Measurements from ENCODE around the gene PIK3C2A.

The PIK3C2A gene

GRCh38 chr11:17219016-17219415, 11.2 kb upstream of the PIK3C2A start:
- TF ChIP-seq CREB5 (CRISPR knock-in tag; IDR thresholded peaks at IDR 0.05; ENCODE audit: low read depth), result no peak
- no peak for TF ChIP-seq ISL1 (CRISPR knock-in tag; IDR thresholded peaks at IDR 0.05)
- TF ChIP-seq RARB (CRISPR knock-in tag; IDR thresholded peaks at IDR 0.05), result no peak
- TF ChIP-seq OSR1 (CRISPR knock-in tag; IDR thresholded peaks at IDR 0.05), result no peak
- TF ChIP-seq TOX (CRISPR knock-in tag; IDR thresholded peaks at IDR 0.05; ENCODE audit: borderline replicate concordance), result no peak
- TF ChIP-seq BACH2 (CRISPR knock-in tag; IDR thresholded peaks at IDR 0.05; ENCODE audit: borderline replicate concordance), result no peak
- no peak for TF ChIP-seq ZC3H10 (CRISPR knock-in tag; IDR thresholded peaks at IDR 0.05)
- TF ChIP-seq ESRRG (CRISPR knock-in tag; IDR thresholded peaks at IDR 0.05), result no peak
- TF ChIP-seq ARNTL (CRISPR knock-in tag; IDR thresholded peaks at IDR 0.05; ENCODE audit: borderline replicate concordance, low read depth), result no peak
- TF ChIP-seq CSDC2 (CRISPR knock-in tag; IDR thresholded peaks at IDR 0.05), result no peak
- TF ChIP-seq ZFP30 (CRISPR knock-in tag; IDR thresholded peaks at IDR 0.05), result no peak
- no peak for TF ChIP-seq PATZ1 (CRISPR knock-in tag; IDR thresholded peaks at IDR 0.05; ENCODE audit: borderline replicate concordance)
- no peak for TF ChIP-seq GLIS3 (CRISPR knock-in tag; IDR thresholded peaks at IDR 0.05)
- TF ChIP-seq TSHZ2 (CRISPR knock-in tag; IDR thresholded peaks at IDR 0.05), result no peak
- TF ChIP-seq PPARA (CRISPR knock-in tag; IDR thresholded peaks at IDR 0.05; ENCODE audit: borderline replicate concordance), result no peak
- ATAC-seq, result no peak

GRCh38 chr11:17218403-17218802, 10.6 kb upstream of the PIK3C2A start:
- TF ChIP-seq CREB5 (CRISPR knock-in tag; IDR thresholded peaks at IDR 0.05; ENCODE audit: low read depth), result no peak
- no peak for TF ChIP-seq ESRRG (CRISPR knock-in tag; IDR thresholded peaks at IDR 0.05)
- TF ChIP-seq POU6F1 (CRISPR knock-in tag; IDR thresholded peaks at IDR 0.05; ENCODE audit: borderline replicate concordance, low read depth), result no peak
- TF ChIP-seq ZNF565 (CRISPR knock-in tag; conservative IDR thresholded peaks at IDR 0.05; ENCODE audit: low read depth), result no peak
- TF ChIP-seq ISL1 (CRISPR knock-in tag; IDR thresholded peaks at IDR 0.05), result no peak
- TF ChIP-seq RARB (CRISPR knock-in tag; IDR thresholded peaks at IDR 0.05), result no peak
- no peak for TF ChIP-seq TOX (CRISPR knock-in tag; IDR thresholded peaks at IDR 0.05; ENCODE audit: borderline replicate concordance)
- TF ChIP-seq ZFP3 (CRISPR knock-in tag; IDR thresholded peaks at IDR 0.05), result no peak
- no peak for TF ChIP-seq SNAI2 (CRISPR knock-in tag; IDR thresholded peaks at IDR 0.05)
- ATAC-seq, result no peak

GRCh38 chr11:17217401-17217800, 9.6 kb upstream of the PIK3C2A start:
- ATAC-seq, result no peak
- no peak for TF ChIP-seq ZNF70 (CRISPR knock-in tag; IDR thresholded peaks at IDR 0.05)
- no peak for TF ChIP-seq POU6F1 (CRISPR knock-in tag; IDR thresholded peaks at IDR 0.05; ENCODE audit: borderline replicate concordance, low read depth)
- no peak for TF ChIP-seq TCF4 (CRISPR knock-in tag; IDR thresholded peaks at IDR 0.05; ENCODE audit: borderline replicate concordance)
- TF ChIP-seq ISL1 (CRISPR knock-in tag; IDR thresholded peaks at IDR 0.05), result no peak
- no peak for TF ChIP-seq ARNTL (CRISPR knock-in tag; IDR thresholded peaks at IDR 0.05; ENCODE audit: borderline replicate concordance, low read depth)
- TF ChIP-seq ESRRG (CRISPR knock-in tag; IDR thresholded peaks at IDR 0.05), result no peak
- no peak for TF ChIP-seq OSR1 (CRISPR knock-in tag; IDR thresholded peaks at IDR 0.05)
- TF ChIP-seq ZFP3 (CRISPR knock-in tag; IDR thresholded peaks at IDR 0.05), result no peak
- TF ChIP-seq CSRNP3 (CRISPR knock-in tag; IDR thresholded peaks at IDR 0.05), result no peak
- TF ChIP-seq CREB5 (CRISPR knock-in tag; IDR thresholded peaks at IDR 0.05; ENCODE audit: low read depth), result no peak
- no peak for TF ChIP-seq BACH2 (CRISPR knock-in tag; IDR thresholded peaks at IDR 0.05; ENCODE audit: borderline replicate concordance)
- no peak for TF ChIP-seq TOX (CRISPR knock-in tag; IDR thresholded peaks at IDR 0.05; ENCODE audit: borderline replicate concordance)
